ENCODE measurements around the gene TSPAN14.

- TF ChIP-seq POLR2A (IDR thresholded peaks at IDR 0.05) (no peak), CTCF (IDR thresholded peaks at IDR 0.05) (no peak)
These were observed 32.9 kb upstream of the TSPAN14 start for GRCh38 chr10:80421050-80421706.
